ENCODE data around the gene DBI.

DNA sequence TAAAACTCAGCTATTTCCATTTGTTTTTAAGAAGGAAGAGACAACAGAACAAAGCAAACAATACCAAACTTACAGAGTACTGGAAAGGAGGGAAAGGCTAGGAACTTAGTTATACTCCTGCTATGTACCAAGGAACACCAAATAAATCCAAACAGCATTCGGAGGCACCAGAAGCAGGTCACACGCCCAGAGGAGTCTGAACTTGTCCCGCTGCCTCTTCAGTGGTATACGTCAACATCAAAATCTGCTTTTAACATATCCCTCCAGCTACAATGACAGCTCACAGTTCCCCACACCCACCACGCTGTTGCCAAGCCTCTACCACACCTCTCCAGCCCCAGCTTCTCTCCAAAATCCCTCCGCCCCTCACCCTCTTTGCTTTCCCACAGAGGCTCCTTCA lies 17.5 kb upstream of the DBI start:
- TF ChIP-seq, protein P1, sequence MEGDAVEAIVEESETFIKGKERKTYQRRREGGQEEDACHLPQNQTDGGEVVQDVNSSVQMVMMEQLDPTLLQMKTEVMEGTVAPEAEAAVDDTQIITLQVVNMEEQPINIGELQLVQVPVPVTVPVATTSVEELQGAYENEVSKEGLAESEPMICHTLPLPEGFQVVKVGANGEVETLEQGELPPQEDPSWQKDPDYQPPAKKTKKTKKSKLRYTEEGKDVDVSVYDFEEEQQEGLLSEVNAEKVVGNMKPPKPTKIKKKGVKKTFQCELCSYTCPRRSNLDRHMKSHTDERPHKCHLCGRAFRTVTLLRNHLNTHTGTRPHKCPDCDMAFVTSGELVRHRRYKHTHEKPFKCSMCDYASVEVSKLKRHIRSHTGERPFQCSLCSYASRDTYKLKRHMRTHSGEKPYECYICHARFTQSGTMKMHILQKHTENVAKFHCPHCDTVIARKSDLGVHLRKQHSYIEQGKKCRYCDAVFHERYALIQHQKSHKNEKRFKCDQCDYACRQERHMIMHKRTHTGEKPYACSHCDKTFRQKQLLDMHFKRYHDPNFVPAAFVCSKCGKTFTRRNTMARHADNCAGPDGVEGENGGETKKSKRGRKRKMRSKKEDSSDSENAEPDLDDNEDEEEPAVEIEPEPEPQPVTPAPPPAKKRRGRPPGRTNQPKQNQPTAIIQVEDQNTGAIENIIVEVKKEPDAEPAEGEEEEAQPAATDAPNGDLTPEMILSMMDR (IDR thresholded peaks at IDR 0.05) = no peak
- no peak for TF ChIP-seq POLR2A (IDR thresholded peaks at IDR 0.05)

All from heart left ventricle (tissue), 13 donors.